ENCODE data around the gene HRG. TPM values are rescaled to one million over a fixed set of nuclear protein-coding genes. Genes with fewer than 3 reads are reported as not detected.
"Not testable (repeated sequence)": the region's sequence is repeated elsewhere in the genome, so short reads cannot be mapped to it uniquely, and the experiment has no call there.

Gene HRG
- total RNA-seq, 1 experiment from 2014 or later: 1.3 TPM

DNA sequence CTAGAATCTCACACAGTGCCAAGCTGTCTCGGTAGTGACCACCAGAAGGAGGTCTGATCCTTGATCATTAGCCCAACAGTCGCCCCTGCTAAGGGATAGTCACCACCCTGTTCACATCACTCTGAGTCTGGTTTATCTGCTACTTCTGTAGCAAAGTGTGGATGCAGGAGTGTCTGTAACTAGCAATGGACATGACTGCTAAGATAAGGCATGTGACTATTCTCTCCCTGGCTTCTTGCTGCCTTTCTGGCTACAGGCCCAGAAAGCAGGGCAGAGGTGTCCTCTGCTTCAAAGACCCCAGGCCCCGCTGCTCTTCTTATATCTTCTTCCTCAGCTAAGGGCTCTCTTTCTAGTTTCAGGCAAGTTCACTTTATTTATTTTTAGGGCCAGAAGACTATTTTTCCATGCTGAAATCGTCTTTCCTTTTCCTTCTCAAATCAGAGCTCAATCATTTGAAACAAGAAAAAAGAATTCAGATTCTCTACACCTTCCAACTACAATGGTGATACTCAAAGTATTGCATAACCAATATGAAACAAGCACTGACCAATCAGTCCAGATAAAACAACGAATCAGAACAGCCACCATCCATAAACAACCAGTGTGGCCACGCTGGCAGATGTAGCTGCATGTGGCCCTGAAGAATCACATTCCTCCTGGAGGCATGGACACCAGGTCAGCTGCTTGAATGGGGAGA lies 43.3 kb downstream of the HRG start:
- H3K27me3 ChIP-seq (ENCODE audit: insufficient read depth, low read depth): no peaks in the 10 kb centered on the region
- POLR2A ChIA-PET (ENCODE audit: unreplicated experiment): no interaction called here
- H3K4me3 ChIP-seq: no peak overlapping the region
- BruUV-seq (replicated peaks): no TSS peak
- H3F3A ChIP-seq (ENCODE audit: insufficient read depth, low read depth): no peaks in the 10 kb centered on the region
- no peaks in the 10 kb centered on the region for H3K9me3 ChIP-seq (ENCODE audit: insufficient read depth, low read depth)
- H3K4me2 ChIP-seq: no peak overlapping the region
- H3K79me2 ChIP-seq (ENCODE audit: low read depth): no peaks in the 10 kb centered on the region
- no peak overlapping the region for H2AFZ ChIP-seq
- no peaks in the 10 kb centered on the region for H3K4me1 ChIP-seq (replicated peaks; ENCODE audit: insufficient read depth)
- no peak for DNase-seq
- CTCF ChIA-PET: interaction anchor here (0.6 kb wide), 1 partner anchor 26 kb away, joined by 3 read pairs; no protein-coding TSS in a partner anchor
- H3K9me2 ChIP-seq (ENCODE audit: insufficient read depth): no peaks in the 10 kb centered on the region
- no peak for TF ChIP-seq EZH2 (IDR thresholded peaks at IDR 0.05; ENCODE audit: low read depth)
- no peak for TF ChIP-seq CTCF (conservative IDR thresholded peaks at IDR 0.05)
- H3K36me3 ChIP-seq (ENCODE audit: low read depth): no peaks in the 10 kb centered on the region
- no peak overlapping the region for H3K27ac ChIP-seq
- intact Hi-C loops (cut with micrococcal nuclease; ENCODE audit: unreplicated experiment): no loop called here
- no peaks in the 10 kb centered on the region for H4K20me1 ChIP-seq (ENCODE audit: insufficient read depth)

GRCh38 chr3:186710694-186711093 lies 44.9 kb downstream of the HRG start:
- H3K4me2 ChIP-seq; POLR2A ChIA-PET (ENCODE audit: unreplicated experiment); H3K36me3 ChIP-seq (ENCODE audit: low read depth); H3F3A ChIP-seq (ENCODE audit: insufficient read depth, low read depth); BruUV-seq (replicated peaks); CTCF ChIA-PET; intact Hi-C loops (cut with micrococcal nuclease; ENCODE audit: unreplicated experiment); DNase-seq; H3K79me2 ChIP-seq (ENCODE audit: low read depth); H3K9me2 ChIP-seq (ENCODE audit: insufficient read depth); H3K27ac ChIP-seq; H3K4me1 ChIP-seq (replicated peaks; ENCODE audit: insufficient read depth); H4K20me1 ChIP-seq (ENCODE audit: insufficient read depth); H3K27me3 ChIP-seq (ENCODE audit: insufficient read depth, low read depth); H2AFZ ChIP-seq; H3K9me3 ChIP-seq (ENCODE audit: insufficient read depth, low read depth); H3K4me3 ChIP-seq: not testable (repeated sequence)

GRCh38 chr3:186713499-186713898 lies 47.7 kb downstream of the HRG start:
- no peak overlapping the region for H3K4me3 ChIP-seq
- no peak overlapping the region for H3K4me2 ChIP-seq
- BruUV-seq (replicated peaks): no TSS peak
- ChIA-PET CTCF (no interaction called here), POLR2A (ENCODE audit: unreplicated experiment) (no interaction called here)
- H3K9me3 ChIP-seq (ENCODE audit: insufficient read depth, low read depth): no peaks in the 10 kb centered on the region
- H3F3A ChIP-seq (ENCODE audit: insufficient read depth, low read depth): no peaks in the 10 kb centered on the region
- no peaks in the 10 kb centered on the region for H3K9me2 ChIP-seq (ENCODE audit: insufficient read depth)
- no peaks in the 10 kb centered on the region for H3K79me2 ChIP-seq (ENCODE audit: low read depth)
- no peak overlapping the region for H3K27ac ChIP-seq
- no peaks in the 10 kb centered on the region for H4K20me1 ChIP-seq (ENCODE audit: insufficient read depth)
- no peak overlapping the region for H2AFZ ChIP-seq
- H3K27me3 ChIP-seq (ENCODE audit: insufficient read depth, low read depth): no peaks in the 10 kb centered on the region
- DNase-seq: no peak
- H3K36me3 ChIP-seq (ENCODE audit: low read depth): no peaks in the 10 kb centered on the region
- TF ChIP-seq EZH2 (IDR thresholded peaks at IDR 0.05; ENCODE audit: low read depth) (no peak), CTCF (conservative IDR thresholded peaks at IDR 0.05) (no peak)
- intact Hi-C loops (cut with micrococcal nuclease; ENCODE audit: unreplicated experiment): no loop called here
- H3K4me1 ChIP-seq (replicated peaks; ENCODE audit: insufficient read depth): no peaks in the 10 kb centered on the region

DNA sequence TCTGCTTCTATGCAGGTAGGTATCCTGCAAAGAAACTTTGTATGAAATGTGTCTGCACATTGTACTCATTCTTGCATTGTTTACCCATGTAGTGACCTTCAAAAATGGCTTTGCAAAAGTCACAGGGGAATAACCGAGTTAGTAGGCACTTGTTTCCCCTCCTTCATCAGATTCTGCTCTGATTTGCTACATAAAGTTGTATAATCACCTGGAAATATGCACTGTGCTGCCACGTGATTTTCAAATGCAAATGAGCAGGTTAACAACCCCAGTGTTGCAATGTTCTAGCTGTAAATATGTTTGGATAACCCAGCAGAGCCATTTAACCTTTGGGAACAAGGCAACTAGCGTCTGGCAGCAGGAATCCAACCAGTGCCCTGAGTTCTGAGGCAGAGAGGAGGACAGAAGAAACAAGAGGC lies 51.2 kb downstream of the HRG start, which contains the start of gene KNG1:
KNG1 (plus strand) TSS at position 321 of the 419 bp plus-strand sequence. CDS start 184 bp downstream, outside the sequence.
- H3F3A ChIP-seq (ENCODE audit: insufficient read depth, low read depth): no peaks in the 10 kb centered on the region
- H3K79me2 ChIP-seq (ENCODE audit: low read depth): no peaks in the 10 kb centered on the region
- H3K9me3 ChIP-seq (ENCODE audit: insufficient read depth, low read depth): no peaks in the 10 kb centered on the region
- ChIA-PET POLR2A (ENCODE audit: unreplicated experiment) (interaction anchor here (0.6 to 1.0 kb wide), 2 partner anchors 100 to 147 kb away, joined by 5 to 25 read pairs; partner anchors contain the start of gene DNAJB11), CTCF (no interaction called here)
- H3K4me3 ChIP-seq: no peak within 1 kb of the TSS
- no peaks in the 10 kb centered on the region for H3K36me3 ChIP-seq (ENCODE audit: low read depth)
- no peak within 1 kb of the TSS for H2AFZ ChIP-seq
- no peak for DNase-seq
- no peaks in the 10 kb centered on the region for H3K4me1 ChIP-seq (replicated peaks; ENCODE audit: insufficient read depth)
- no peak within 1 kb of the TSS for H3K27ac ChIP-seq
- no peak within 1 kb of the TSS for H3K4me2 ChIP-seq
- H3K27me3 ChIP-seq (ENCODE audit: insufficient read depth, low read depth): no peaks in the 10 kb centered on the region
- TF ChIP-seq EZH2 (IDR thresholded peaks at IDR 0.05; ENCODE audit: low read depth): no peak
- no peak for TF ChIP-seq CTCF (conservative IDR thresholded peaks at IDR 0.05)
- H3K9me2 ChIP-seq (ENCODE audit: insufficient read depth): no peaks in the 10 kb centered on the region
- intact Hi-C loops (cut with micrococcal nuclease; ENCODE audit: unreplicated experiment): no loop called here
- BruUV-seq (replicated peaks): no TSS peak
- no peaks in the 10 kb centered on the region; the same call in 1 of the 2 replicates for H4K20me1 ChIP-seq (ENCODE audit: insufficient read depth)

Data from PC-9 (cell line).